Activated CD4-positive, CD25-positive, alpha-beta regulatory T cell treated with anti-CD3 and anti-CD28 coated beads, Interleukin-2, amount 50 U/mL, for 72 hours (primary cell): ENCODE data around the gene TRMT1.

Experiments
- DNase-seq: peaks from one replicate; pipeline ENCODE4 v3.0.0; 2021

The TRMT1 gene

GRCh38 chr19:13122980-13123957, 6.7 kb upstream of the TRMT1 start:
- no peak for DNase-seq

DNA sequence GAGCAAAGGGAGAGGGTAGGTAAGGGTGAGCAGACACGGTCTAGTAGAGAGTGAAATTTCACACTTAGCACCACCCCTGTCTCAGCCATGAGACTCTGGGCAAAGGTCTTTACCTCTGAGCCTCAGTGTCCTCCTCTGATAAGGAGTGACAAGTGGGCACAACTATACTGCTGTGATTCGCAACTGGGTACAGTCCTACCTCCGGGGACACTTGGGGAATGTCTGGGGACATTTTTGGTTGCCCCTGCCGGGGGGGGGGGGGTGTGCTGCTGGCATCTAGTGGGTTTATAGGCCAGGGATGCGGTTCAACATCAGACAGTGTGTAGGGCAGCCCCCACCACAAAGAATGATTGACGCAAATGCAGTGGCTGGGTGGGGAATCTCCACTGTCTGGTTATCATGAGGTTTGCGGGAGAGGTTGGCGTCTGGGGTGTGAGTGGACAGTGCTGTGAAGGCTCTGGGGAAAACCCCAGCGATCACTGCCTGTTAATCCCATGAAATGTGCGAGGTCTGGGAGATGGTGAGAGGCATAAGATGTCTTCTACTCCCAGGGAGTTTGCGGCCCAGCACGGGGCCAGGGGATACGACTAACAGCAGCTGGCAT, 5.8 kb upstream of the TRMT1 start:
- DNase-seq = no peak

- DNase-seq = no peak
Observed at GRCh38 chr19:13121551-13122274, 5.2 kb upstream of the TRMT1 start.

GRCh38 chr19:13120817-13121216, 4.3 kb upstream of the TRMT1 start:
- no peak for DNase-seq

GRCh38 chr19:13120031-13120430, 3.5 kb upstream of the TRMT1 start:
- DNase-seq = no peak

DNA sequence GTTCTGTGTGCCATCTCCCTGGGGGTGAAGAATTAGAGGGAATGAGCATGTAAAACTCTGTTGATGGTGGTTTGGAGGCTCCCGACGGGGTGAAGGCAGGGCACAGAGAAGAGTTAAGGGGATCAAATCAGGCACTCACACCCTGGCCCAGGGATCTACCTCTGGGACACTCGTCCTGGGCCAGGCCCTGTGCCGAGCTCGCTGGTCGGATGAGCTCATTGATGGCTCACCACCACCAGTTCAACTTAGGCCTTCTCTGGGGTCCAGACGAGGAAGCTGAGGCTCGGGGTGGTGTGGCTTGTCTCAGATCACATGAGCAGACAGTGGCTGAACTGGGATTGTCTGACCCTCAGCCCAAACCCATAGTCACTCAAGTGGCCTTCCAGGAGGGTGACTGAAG, 3.1 kb upstream of the TRMT1 start:
- DNase-seq = no peak

- DNase-seq = no peak
Observed at GRCh38 chr19:13118424-13119193, 2.1 kb upstream of the TRMT1 start.

- DNase-seq = peak; percentile 92
Observed at GRCh38 chr19:13117772-13118423, 1.4 kb upstream of the TRMT1 start, which contains the start of gene NACC1. Gene NACC1, plus strand, starts transcription at chr19:13118264. Its CDS starts 16,944 bp downstream, at chr19:13135208.

- no peak for DNase-seq
Observed at GRCh38 chr19:13117176-13117771, 734 bp upstream of the TRMT1 start.

DNA sequence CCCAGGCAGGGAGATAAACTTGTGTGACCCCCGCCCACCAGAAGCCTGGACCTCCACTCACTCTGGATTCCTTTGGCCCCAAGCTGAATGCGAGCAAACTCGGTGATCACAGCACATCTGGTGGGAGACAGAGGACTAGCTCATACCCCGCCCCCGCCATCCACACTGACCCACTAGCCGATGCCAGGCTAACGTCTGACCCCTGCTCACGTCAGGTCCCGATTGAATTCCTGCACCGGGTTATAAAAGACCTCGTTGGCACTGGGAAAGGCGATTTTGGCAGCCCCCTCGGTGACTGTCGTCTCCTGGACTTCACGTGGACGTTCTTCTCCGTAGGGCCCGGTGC, 631 bp downstream of the TRMT1 start:
- no peak for DNase-seq

DNA sequence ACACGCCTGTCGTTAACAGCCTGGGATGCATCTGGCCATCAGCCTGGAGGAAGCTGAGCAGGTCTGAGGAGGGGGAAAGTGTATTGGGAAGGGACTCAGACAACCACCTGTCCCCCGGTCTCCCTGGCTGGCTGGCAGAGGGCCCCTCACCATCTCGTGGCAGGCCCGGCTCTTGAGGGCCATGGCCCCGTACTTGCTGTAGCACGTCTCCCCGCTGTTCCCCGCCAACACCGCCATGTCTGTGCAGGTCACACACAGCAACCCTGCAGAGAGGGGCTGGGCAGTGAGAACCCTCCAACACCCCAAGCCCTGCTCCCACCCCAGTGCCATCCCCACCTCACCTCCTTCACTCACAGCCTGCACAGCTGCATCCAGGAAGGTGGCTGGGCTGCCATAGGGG, 4.0 kb downstream of the TRMT1 start:
- DNase-seq = no peak

GRCh38 chr19:13110099-13110610, 6.4 kb downstream of the TRMT1 start:
- no peak for DNase-seq

- DNase-seq = no peak
Observed at GRCh38 chr19:13109361-13110098, 7.0 kb downstream of the TRMT1 start.

- DNase-seq = no peak
Observed at GRCh38 chr19:13104848-13105711, 11.5 kb downstream of the TRMT1 start.

DNA sequence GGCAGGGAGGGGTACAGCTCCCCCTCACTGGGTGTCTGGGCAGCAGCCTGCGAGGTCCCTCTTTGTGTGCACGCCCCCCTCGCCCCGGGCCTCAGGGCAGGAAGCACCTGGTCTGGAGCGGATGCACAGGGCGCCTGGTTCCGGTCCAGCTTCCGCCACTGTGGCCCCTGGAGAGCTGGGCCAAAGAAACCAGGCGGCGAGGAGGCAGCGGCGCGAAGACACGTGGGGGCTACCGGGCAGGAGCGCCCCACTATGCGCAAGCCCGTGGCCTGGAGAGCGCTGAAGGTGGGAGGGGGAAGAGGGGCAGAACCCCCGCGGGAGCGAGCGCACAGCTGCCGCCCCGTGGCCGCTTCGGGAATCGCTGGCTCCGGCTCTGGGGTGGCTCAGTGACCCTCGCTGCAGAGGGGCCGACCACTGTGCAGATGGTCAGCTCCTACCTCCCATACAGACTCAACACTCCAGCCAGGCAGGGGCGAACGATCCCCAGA, 12.1 kb downstream of the TRMT1 start:
- peak; percentile 77 for DNase-seq

GRCh38 chr19:13103581-13104359, 12.8 kb downstream of the TRMT1 start:
- DNase-seq = no peak

DNA sequence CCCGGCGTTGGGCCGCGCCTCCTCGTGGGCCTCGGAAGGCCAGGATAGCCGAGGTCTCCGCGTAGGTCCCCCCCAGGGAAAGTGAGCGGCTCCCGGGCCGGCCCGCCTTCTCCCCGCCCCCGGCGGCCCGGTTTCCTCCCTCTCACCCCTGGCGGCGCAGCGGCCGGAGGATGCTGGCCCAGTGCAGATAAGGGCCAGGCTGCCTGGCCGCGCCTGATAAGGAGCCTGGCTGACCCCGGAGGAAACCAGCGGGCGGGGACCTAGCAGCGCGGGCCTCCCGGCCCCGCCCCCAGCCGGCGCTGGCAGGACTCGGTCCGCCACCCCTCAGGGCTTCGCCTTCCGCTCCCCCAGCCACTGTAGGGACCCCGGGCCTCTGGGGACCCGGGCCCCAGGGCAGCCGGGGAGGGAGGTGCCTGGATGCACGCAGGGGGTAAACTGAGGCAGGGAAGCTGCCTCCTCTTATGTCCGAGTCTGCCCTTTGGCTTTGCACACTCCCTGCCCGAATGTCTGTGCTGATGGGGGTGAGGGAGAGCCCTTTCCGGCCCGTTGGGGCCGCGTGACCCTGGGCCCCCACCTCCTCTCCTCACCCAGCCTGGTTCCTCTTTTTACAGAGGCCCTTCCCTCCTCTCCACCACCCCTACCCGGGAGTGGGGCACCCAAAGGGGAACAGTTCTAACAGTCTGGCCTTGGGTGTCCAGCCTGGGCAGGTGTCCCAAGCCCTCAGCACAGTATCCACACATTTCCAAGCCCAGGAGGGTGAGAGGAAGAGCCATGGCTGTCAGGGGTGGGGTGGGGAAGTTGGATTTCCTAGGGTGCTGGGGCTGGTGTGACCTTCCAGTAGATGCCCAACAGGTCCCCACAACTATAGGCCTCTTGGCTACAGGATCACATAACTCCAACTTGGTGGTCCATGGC, 13.6 kb downstream of the TRMT1 start, which contains the start of gene LYL1:
Gene LYL1 (minus strand): TSS at position 193 of the 915 bp plus-strand sequence. CDS start 1,687 bp downstream, outside the sequence.
- peak; percentile 58 for DNase-seq

DNA sequence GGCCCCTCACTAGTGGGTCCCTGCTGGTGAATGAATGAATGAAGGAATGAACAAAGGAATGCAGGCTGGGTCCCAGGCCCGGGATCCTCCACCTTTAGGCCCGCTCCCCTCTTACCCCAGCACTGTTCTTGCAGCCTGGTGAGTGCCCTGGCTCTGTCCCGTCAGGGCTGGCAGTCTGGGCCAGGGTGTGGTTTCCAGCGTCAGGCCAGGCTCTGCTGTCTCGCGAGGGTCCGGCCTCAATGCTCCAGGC, 14.2 kb downstream of the TRMT1 start:
- no peak for DNase-seq
